D721Med (cell line): Measurements from ENCODE around the gene PRPF40B.

Source experiments
- DNase-seq: peaks from one replicate; pipeline ENCODE4 v3.0.0; 2011; ENCODE audit warnings: low spot score; ENCODE audit not compliant: insufficient read length
- FAIRE-seq: peaks from 2 replicates; lab custom pipeline; 2011; peaks lifted over from hg19 to GRCh38; lab: Jason Lieb, UNC
- TF ChIP-seq, protein P1 (sequence below): IDR thresholded peaks from 2 replicates; pipeline ENCODE4 v1.5.1; 2012; ENCODE audit warnings: mild to moderate bottlenecking, control low read depth; ENCODE audit not compliant: insufficient read depth; ENCODE audit errors: missing control alignments

PRPF40B gene

DNA sequence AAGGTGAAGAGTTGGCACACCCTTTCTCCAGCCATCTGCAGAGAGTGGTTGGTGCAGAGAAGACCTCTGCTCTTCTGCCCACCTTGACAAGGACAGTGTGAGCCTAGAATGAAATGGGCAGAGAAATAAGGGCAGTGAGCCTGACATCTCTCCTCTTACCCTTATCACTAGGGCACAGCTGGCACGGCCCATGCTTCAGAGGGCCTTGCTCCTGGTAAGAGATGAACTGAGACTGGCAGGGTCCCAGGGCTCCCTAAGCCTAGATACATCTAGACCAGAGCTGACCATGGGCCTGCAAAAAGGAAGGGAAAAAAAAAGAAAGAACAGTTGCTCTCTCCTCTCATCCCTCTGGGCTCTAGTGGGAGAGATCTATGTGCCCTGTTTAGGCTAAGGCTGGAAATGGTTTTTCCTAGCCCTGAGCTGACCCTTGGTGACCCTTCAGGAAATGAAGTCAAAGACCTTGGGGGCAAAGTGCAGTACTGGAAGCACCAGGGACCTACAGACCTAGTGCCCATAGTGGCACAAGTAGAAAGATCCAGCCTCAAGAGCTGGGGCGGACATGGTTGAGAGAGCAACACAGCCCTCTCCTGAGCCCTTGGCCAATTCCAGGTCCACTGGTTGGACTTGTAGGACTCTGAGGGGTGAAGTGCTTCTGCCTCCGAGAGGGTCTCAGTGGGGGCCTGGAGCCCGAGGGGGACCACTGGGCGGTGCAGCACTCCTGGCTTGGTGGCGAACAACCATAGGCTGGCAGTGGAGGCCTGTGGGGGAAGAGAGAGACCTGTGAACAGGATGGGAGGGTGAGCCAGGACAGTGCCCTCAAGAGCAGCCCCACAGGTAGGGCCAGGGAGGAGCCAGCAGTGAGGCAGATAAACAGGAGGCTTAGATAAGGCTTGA, 22.0 kb downstream of the PRPF40B start:
- DNase-seq (no peak), FAIRE-seq (no peak)
- TF ChIP-seq, protein P1, sequence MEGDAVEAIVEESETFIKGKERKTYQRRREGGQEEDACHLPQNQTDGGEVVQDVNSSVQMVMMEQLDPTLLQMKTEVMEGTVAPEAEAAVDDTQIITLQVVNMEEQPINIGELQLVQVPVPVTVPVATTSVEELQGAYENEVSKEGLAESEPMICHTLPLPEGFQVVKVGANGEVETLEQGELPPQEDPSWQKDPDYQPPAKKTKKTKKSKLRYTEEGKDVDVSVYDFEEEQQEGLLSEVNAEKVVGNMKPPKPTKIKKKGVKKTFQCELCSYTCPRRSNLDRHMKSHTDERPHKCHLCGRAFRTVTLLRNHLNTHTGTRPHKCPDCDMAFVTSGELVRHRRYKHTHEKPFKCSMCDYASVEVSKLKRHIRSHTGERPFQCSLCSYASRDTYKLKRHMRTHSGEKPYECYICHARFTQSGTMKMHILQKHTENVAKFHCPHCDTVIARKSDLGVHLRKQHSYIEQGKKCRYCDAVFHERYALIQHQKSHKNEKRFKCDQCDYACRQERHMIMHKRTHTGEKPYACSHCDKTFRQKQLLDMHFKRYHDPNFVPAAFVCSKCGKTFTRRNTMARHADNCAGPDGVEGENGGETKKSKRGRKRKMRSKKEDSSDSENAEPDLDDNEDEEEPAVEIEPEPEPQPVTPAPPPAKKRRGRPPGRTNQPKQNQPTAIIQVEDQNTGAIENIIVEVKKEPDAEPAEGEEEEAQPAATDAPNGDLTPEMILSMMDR, result no peak

DNA sequence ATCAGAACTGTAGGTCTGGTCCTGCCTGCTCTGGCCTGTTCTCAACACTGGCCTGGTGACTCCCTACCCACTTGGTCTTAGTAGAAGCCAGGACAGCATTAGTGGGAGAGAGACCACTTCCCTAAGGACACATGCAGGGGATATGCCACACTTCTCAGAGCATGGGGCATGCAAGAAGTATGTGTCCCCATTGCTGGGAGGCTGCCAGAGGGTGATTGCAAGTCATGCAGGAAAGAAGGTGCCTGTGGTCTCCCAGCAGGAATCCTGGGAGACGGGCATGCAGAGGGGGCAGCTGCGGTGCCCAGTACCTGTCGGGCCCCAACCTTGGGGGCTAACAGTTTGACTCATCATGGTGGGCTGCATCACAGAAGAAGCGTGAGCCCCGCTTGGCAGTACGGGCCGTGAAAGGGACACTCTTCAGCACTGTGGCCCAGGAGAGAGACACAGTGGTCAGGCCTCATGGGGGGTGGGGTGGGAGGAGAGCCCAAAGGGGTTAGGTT, 23.0 kb downstream of the PRPF40B start:
- TF ChIP-seq, protein P1, result no peak
- FAIRE-seq, result no peak
- no peak for DNase-seq

DNA sequence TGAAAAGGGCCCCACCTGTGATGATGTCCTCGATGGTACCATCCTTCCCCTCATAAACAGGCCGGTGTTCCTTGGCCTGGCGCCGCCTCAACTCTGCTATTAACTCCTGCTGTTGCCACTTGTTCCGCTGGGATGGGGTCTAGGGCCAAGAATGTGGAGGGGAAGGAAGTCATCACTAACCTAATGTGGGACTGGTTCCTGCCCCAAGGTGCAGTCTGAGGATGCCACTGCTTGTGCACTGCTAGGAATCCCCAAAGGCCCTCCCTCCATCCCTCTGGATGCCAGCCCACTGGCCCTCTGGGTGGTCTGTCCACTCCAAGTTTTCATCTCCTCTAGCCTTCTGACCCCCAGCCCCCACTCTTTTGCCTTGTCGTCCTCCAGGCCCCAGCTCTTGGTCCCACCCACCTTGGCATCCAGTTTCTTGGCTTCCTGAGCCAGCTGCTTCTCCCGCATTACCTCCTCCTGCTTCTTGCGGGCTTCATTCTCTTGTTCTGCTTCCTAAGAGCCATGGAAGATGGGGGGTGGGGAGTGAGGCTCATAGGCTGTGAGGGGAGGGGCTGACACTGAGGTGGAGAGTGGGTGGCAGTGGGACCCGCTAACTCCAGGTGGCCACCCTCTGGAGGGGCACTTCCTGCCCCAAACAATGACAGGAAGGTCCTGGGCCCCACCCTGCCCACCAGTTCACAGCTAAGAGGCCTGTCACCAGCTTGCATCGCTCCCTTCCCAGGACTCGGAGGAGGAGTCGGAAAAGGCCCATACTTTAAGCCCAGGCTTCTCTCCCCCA, 23.7 kb downstream of the PRPF40B start:
- DNase-seq (no peak), FAIRE-seq (no peak)
- TF ChIP-seq, protein P1, result no peak

DNA sequence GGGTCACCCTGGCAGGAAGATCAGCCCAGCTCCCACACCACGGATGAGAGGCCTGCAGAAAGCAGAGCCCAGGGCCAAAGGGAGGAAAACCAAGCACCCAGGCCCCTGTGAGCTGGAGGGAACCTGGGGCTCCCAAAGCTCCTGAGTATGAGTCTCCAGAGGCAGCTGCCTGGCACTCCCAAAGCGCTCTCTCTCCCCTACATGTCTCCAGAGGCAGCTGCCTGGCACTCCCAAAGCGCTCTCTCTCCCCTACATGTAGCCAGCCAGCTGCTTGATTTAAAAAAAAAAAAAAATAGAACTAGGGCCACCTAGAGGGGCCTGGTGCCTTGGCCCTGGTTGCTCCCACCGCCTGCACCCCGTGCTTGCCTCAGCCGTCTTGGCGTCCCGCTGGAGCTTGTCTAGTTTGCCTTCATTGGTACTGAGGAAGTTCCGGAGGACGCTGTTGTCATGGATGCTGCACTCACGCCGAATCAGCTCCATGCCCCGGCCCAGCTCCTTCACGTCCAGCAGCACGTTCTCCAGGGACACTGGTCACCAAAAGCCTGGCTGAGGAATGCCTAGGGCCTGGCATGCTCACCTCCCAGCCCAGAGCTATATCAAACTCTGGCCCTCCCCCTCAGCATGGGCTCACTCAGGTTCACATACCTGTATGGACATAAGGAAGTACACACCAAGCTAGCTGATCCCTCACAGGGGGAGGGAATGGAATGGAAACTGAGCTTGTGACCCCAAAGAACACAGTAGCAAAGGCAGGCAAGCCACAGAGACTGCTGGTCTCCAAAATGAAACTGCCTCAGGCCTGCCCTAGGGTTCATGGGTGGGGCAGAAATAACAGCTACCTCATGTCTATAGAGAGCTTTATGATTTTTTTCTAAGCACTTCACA, 24.7 kb downstream of the PRPF40B start:
- TF ChIP-seq, protein P1, result no peak
- no peak for DNase-seq
- FAIRE-seq, result no peak

DNA sequence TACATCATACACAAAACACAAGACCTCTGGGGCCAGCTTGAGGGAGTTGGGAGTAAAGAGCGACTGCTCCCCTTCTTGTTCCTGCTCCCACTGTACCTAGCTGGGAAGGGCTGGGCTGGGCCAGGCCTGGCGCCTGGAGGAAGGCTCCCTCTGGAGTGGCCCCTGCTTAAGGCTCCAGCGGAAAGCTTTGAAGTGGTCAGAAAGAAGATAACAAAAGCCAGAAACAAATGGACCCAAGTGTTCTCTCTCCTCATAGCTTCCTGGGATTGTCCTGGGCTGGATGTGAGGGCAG, 25.3 kb downstream of the PRPF40B start:
- TF ChIP-seq, protein P1, result no peak
- no peak for DNase-seq
- no peak for FAIRE-seq

DNA sequence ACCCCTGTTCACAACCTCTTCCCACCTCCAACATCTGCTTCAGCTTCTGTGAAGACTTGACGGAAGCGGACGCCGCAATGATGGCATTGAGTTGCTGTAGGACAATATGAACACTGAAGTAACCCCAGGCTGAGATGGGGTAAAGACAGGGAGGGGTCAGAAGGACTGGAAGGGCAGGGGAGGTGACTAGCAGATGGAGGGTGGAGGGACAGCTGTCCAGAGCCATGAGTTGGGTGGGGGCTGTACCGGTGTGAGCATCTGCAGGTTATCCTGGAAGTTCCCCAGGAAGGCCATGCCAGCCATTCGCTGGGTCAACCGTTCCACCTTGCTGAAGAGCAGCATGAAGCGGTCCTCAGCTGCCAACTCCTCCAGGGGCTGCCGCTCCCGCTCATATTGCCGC, 26.1 kb downstream of the PRPF40B start:
- no peak for FAIRE-seq
- TF ChIP-seq, protein P1, result no peak
- no peak for DNase-seq
